Erythroblast (primary cell): Measurements from ENCODE around the gene RASL12.
"Not testable (repeated sequence)": the region's sequence is repeated elsewhere in the genome, so short reads cannot be mapped to it uniquely, and the experiment has no call there.

Experiments
- DNase-seq, 2 experiments: peaks; one replicate each; lab custom pipeline; 2025; lab: John Stamatoyannopoulos, UW
- GATA1 ChIP-seq: IDR thresholded peaks from 2 replicates; pipeline ENCODE4 v1.6.1; 2011; ENCODE audit warnings: low read depth, mild to moderate bottlenecking, control low read depth, low read length, moderate library complexity
- POLR2A ChIP-seq: IDR thresholded peaks from 2 replicates; pipeline ENCODE4 v1.6.1; 2011; ENCODE audit warnings: mild to moderate bottlenecking, low read length

The RASL12 gene, protein sequence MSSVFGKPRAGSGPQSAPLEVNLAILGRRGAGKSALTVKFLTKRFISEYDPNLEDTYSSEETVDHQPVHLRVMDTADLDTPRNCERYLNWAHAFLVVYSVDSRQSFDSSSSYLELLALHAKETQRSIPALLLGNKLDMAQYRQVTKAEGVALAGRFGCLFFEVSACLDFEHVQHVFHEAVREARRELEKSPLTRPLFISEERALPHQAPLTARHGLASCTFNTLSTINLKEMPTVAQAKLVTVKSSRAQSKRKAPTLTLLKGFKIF

DNA sequence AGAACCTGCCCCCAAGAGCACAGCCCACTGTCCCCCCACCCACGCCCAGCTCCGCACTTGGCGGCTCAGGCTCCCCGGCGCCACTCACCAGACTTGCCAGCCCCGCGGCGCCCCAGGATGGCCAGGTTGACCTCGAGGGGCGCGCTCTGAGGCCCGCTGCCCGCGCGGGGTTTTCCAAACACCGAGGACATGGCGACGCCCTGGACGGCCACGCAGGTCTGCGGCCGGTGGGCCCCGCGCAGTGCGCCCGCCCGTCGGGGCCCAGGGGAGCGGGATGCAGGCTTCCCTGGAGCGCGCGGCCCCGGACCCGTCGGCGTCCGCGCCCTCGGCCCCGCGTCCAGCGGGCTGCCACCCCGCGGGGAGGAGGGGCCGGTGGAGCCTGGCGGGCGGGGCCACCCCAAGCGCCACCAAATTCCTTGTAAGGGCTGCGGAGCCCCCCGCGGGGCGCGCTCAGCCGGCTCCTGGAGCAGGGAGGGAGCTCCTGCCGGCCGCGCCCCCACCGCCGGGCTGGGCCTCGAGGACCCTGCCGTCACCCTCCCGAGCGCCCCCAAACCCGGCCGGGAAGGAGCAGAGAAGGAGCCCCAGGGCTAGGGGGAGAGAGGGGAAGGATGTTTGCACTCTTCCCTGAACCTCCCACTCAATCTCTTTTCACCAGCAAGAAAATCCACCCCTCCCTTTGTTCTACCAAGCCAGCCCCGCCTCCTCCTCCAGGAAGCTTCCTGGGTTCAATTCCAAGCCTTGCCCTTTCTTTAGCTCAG lies at the start of gene RASL12:
Gene RASL12 (minus strand): TSS at position 347 of the 758 bp plus-strand sequence. CDS start 156 bp downstream, at position 191.
- DNase-seq: no peak
- no peak for TF ChIP-seq GATA1
- no peak for TF ChIP-seq POLR2A

DNA sequence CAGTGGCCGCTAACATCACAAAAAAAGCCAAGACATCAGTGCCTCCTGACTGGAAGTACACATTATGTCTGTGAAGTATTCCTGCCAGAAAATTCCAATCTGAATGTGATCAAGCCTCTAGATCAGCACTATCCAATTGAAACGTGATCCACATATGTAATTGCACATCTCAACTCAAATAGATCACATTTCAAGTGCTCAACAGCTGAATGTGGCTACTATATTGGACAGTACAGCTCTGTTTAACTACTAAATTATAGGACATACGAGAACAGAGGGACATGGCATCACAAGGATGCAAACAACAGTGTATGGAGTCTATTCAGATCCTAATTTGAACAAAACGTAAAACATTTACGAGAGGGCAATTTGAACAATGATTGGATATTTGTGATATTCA lies 47.8 kb upstream of the RASL12 start:
- DNase-seq: no peak
- no peak for TF ChIP-seq POLR2A
- no peak for TF ChIP-seq GATA1

DNA sequence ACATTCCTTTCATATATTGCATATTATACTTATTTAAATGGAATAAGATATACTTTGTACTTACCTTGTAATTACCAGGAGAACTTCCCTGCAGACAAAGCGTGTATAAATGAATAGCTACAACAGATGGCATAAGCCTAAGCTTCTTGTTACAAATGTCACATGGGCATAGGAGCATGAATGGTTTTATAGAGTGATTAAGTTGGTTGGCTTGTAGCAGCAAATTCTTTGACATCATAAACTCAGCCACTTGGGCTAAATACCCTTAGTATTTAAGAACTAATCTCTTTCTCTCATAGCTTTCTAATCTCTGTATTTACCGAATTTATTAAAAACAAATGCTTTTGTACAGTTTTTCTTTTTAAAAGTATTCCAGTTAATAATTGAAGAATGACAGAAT lies 47.3 kb upstream of the RASL12 start, which contains the start of gene UBAP1L:
Gene UBAP1L (minus strand): TSS at position 115 of the 400 bp plus-strand sequence. CDS start 8,985 bp downstream, outside the sequence.
- DNase-seq: no peak
- TF ChIP-seq GATA1 (no peak), POLR2A (no peak)

DNA sequence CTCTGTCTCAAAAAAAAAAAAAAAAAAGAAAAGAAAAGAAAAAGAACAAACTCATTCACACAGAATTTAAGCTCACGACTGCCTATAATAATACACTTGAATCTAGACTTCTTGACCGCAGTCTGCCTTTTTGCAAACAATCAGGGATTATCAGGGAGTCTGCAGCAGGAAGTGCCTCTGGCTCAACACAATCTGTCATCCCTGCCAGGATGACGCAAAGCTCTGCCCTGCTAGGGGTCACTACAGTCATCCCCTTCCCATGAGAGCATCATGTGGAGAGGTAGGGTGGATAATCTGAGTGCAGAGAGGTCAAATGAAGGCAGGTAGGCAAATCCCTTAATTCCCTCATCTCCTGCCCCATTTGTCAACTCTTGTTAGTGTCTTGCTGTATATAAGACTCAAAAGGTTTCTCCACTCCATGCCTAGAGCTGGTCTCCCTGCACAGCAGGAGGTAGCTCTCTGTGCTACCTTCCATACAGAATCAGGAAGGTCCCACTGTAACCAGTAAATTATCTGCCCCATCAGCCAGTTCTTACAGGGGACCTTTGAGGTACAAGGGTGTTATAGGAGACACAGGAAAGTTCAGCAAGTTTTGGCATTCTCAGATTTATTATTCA lies 43.0 kb upstream of the RASL12 start:
- DNase-seq: no peak
- TF ChIP-seq GATA1: no peak
- no peak for TF ChIP-seq POLR2A

DNA sequence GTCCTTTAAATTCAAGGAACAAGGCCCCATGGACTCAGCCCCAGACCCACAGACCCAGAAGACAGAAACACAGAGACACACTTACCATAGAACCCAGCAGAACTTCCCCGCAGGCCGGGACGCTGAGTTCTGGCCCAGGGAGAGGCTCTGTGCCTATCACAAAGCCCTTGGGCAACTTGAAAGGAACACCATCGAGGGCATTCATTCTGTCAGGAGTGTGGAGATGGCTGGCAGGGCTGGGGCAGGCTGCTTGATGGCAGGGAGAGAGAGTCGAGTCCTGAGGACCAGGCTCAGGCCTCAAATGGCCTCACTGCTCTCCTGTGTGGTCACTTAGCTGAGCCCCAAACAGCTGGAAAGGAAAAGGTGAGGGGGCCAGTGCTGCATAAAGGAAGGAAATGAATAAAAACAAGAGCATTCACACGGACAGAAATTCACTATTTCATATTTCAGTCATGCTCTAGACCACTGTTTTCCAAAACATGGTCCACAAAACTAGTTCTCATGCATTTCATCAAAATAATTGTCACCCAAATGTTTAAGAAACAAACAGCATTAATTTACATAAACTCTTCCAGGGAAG lies 38.3 kb upstream of the RASL12 start:
- DNase-seq: no peak
- no peak for TF ChIP-seq GATA1
- TF ChIP-seq POLR2A: no peak

DNA sequence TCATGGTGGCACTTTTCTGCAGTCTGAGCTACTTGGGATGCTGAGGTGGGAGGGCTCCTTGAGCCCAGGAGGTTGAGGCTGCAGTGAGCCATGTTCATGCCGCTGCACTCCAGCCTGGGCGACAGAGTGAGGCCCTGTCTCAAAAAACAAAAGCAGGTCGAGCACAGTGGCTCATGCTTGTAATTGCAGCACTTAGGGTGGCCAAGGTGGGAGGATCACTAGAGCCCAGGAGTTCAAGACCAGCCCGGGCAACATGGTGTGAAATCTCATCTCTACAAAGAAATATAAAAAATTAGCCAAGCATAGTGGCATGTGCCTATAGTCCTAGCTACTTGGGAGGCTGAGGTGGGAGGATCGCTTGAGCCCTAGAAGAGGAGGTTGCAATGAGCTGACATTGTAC lies 37.2 kb upstream of the RASL12 start:
- TF ChIP-seq GATA1 (no peak), POLR2A (no peak)
- DNase-seq: no peak

DNA sequence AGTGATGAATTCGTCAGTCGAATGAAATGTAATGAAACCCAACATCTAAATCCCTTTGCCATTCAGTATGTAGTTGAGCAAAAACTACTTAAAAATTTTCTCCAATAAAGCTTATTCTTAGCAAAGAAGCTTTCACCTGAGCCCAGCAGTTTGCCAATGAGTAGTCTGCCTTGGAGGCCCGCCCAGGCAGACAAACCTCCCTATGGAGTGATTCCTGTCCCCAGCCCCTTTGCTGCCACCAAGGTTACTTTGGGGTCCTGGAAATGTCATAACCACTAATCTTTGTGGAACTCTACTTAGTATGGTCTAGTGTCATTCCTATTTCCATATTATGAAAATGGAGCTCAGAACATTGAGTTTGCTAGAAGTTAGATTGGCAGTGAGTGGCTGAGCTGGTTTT lies 35.1 kb upstream of the RASL12 start:
- TF ChIP-seq POLR2A: no peak
- no peak for TF ChIP-seq GATA1
- no peak for DNase-seq

DNA sequence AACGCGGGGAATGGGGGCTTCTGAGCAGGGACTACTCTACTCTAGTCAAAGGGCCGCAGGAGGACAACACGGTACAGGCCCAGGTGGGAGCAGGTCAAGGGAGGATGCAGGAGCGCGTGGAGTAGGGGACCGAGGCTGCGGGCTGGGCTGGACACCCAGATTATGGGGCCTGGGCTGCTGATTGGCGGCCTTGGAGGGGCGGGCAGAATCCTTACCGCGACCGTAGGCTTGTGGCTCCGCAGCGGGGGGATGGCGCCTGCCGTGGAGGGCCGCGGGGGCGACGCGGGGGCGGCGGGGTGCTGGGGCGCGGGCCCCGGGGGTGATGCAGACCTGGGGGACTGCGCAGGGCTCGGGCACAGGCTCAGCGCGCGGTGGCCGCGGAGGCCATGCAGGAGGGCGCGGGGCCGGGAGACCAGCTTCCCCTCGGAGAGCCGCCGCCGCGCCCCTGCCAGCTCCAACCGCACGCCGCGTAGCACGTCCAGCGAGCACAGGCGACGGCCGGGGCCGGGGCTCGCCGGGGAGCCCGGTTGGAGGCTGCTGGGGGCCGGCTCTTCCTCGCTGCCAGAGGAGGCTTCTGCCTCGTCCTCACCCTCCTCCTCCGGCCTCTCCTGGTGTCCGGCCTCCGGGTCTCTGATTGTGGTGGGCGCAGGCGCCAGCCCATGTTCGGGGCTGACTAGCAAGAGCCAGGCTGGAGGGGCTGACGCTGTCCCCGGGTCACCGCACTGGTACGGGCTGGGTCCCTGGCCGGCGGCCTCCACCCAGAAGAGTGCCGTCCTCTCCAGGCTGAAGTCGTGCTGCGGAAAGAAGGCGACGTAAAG lies 34.3 kb upstream of the RASL12 start:
- no peak for TF ChIP-seq GATA1
- no peak for TF ChIP-seq POLR2A
- no peak for DNase-seq

DNA sequence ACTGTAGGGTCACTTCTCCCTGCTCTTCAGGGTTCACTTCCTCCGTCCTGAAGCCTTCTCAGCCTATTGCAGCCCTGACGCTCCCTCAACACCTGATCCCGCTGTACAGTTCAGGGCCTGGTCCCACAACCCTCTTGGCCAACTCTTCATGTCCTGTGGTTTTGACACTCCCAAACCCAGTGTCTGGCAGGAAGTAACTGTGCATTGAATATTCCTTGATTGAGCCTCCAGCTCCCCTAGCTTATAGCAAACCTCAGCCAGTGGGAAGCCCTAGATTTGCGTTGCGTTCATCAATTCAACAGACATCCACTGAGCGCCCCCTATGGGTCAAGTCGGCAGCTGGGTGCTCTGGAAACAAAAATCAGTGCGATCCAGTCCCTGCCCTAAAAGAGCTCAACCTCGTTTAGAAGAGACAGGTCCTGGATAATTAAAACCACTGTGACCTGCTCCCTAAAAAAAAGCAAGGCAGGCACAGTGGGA lies 33.7 kb upstream of the RASL12 start:
- TF ChIP-seq POLR2A (no peak), GATA1 (no peak)
- DNase-seq: peak; percentile 57 to 71

DNA sequence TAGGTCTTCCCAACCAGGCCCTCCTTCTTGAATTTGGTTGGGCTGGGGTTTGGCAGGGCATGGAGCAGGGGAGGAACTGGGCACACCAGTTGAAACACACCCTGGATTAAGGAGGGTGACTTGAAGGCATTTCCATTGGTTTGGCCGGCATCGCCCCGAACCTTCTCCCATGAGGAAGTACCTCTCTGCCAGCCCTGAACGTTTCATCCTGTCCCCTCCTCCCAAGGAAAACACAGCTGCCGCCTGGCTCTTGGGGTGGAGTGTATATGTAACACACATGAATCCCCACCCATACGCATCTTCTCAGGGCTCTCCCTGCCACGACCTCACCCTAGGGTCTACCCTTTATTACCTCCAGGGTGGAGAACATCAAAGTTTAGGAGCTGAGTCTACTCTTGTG lies 32.7 kb upstream of the RASL12 start:
- TF ChIP-seq GATA1 (no peak), POLR2A (no peak)
- DNase-seq: no peak

DNA sequence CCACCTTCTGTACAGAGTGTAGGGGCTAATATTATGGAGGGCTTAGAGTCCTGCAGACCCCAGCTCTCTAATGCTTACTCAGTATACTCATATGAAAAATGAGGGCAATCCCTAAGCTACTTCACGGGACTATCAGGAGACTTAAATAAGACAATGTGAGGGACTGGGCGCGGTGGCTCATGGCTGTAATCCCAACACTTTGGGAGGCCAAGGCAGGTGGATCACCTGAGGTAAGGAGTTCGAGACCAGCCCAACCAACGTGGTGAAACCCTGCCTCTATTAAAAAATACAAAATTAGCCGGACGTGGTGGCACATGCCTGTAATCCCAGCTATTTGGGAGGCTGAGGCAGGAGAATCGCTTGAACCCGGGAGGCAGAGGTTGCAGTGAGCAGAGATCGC lies 32.0 kb upstream of the RASL12 start:
- DNase-seq: not testable (repeated sequence)

DNA sequence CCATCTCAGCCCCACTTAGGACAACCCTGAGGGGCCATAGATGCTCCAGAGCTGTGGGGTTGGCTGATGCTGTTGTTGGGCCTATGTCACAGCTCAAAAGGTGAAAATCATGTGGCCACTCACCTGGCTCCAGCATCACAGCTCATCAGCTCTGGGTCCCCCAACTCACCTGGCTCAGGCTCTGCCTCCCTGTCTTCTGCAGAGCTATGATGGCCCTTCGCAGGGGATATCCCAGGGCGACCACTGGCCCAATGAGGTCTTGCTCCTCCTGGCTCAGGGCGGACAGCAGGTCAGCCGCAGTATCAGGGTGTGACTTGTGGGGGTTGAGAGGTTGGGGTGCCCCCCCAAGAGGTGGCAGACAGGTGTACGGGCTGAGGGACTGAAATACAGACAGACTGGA lies 31.5 kb upstream of the RASL12 start:
- TF ChIP-seq POLR2A (no peak), GATA1 (no peak)
- no peak for DNase-seq

DNA sequence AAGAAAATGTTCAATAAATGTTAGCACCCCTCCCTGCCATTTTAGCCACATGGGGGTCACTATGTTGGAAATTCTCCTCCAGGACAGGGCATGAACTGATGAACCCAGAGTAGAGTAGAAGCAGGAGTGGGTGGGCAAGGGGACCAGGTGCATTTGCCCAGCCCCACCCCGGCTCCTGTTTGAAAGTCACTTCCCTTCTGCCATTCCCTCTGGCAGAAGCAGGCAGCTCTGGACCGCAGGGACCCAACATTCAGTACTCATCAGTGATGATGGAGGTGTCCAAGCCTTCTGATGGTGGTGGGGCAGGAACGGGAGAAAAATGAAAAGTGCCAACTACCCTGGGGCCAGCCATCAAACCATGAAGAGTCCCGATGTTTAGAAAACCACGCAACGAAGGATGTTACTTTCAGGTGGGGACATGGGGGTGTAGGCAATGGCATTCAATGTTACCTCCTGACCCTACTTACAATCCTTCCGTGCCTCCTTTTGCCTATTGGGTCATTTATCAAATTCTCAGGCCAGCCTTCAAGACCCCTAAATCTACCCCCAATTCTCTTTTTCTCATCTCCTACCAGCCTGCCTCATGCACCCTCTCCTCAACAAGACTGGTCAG lies 30.0 kb upstream of the RASL12 start:
- no peak for TF ChIP-seq POLR2A
- TF ChIP-seq GATA1: no peak
- no peak for DNase-seq
